ENCODE results near the gene PPP1R1C.

PPP1R1C gene

DNA sequence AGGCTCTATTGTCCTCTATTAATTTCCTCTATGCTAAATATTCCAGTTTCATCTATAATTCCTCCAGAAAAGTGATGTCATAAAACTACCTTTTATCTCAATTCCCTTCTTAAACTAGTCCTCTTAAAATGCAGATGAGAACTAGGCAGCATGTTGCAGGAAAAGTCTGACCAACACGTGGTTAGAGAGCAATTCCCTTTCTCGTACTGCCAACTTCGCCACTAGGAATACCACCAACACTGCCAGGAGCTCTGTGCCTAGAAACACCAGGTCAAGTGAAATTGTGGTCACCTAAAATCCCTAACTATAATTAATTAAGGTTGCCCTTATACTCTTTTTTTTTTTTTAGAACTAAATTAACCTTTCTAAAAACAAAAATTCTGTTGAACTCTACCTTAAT, 127.7 kb downstream of the PPP1R1C start:
- DNase-seq (ENCODE audit: low read depth): no peak

DNA sequence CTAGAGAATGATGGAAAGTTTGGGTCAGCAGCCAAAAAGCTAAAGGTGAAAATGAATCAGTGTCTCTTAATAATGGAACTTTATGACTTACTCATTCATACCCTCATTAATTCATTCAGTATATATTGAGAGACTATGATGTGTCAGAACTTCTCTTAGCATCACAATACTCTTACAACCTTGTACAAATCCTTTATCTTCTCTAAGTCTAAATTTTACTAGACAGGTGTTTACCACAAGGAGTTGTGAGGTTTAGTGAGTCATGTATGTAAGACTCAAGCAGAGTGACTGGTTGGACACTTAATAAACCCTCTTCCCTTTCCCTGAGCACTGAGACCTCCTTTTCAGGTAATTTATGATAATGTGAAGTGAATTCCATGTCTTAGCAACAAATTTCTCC, 129.6 kb downstream of the PPP1R1C start:
- DNase-seq (ENCODE audit: low read depth): no peak

- DNase-seq (ENCODE audit: low read depth): no peak
These were observed 131.1 kb downstream of the PPP1R1C start for GRCh38 chr2:182116774-182117173.

GRCh38 chr2:182117196-182117595, 131.5 kb downstream of the PPP1R1C start:
- no peak for DNase-seq (ENCODE audit: low read depth)

DNA sequence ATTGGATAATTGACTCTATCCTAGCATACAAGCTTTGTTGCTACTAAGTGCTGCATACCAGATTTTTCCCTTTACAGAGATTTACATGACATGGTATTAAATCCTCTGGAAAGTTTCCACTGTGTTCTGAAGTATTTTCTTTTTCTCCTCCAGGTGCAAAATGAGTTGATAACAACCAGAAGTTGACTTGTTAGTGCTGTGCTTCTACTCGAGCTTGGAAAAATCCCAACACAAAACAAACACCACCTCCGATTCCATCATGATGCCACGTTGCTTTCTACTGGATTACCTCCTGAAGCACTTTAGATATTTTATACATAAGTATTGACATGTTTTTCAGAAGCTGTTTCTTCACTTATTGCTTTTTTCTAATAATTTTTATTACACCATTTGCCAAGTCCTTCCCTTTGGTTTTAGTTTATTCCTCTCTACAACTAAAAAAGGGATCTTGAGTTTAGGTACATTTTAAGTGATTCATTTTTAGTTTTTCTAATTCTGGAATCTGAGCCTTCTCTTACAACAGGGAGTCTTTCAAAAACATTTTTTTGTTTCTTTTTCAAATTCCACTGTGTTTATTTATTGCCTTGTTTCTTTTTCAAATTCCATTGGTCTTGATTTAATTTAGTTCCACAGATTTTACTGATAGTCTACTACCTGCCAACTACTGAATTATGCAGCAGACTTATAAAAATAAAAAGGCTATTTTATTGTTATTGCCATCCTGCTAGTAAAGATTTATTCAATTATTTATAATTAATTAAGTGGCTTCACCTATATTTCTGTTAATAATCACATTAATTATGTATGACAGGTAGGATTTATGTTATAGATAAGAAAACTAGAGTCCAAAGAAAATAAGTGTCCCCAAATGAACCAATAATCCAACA, 143.4 kb downstream of the PPP1R1C start:
- no peak for DNase-seq (ENCODE audit: low read depth)

- no peak for DNase-seq (ENCODE audit: low read depth)
These were observed 147.0 kb downstream of the PPP1R1C start for GRCh38 chr2:182132605-182133004.

GRCh38 chr2:182133195-182133891, 147.7 kb downstream of the PPP1R1C start:
- DNase-seq (ENCODE audit: low read depth): no peak

- no peak for DNase-seq (ENCODE audit: low read depth)
These were observed 148.5 kb downstream of the PPP1R1C start for GRCh38 chr2:182134201-182134600.

GRCh38 chr2:182142062-182142461, 156.4 kb downstream of the PPP1R1C start:
- no peak for DNase-seq (ENCODE audit: low read depth)

- DNase-seq (ENCODE audit: low read depth): no peak
These were observed 158.6 kb downstream of the PPP1R1C start for GRCh38 chr2:182144041-182144775.

DNA sequence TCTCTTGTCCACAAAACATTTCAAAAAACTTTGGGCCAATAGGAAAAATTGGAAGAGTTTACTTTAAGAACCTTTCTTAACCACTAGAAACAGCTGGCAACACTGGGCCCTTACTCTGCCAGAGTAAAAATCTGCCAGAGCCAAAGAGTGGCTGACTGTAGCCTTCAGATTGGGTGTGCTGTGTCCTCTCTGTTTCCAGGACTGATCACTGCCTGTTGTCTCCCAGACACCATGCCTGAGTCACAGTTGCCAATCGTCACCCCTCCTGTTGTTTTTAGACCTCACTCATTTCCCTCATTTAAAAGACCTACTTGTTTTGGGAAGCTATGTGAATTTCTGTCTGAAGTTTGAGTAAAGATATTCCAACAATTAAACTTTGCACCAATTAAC, 159.1 kb downstream of the PPP1R1C start:
- no peak for DNase-seq (ENCODE audit: low read depth)

- DNase-seq (ENCODE audit: low read depth): no peak
These were observed 162.7 kb downstream of the PPP1R1C start for GRCh38 chr2:182148344-182148743.

- no peak for DNase-seq (ENCODE audit: low read depth)
These were observed 178.2 kb downstream of the PPP1R1C start for GRCh38 chr2:182163878-182164277.

DNA sequence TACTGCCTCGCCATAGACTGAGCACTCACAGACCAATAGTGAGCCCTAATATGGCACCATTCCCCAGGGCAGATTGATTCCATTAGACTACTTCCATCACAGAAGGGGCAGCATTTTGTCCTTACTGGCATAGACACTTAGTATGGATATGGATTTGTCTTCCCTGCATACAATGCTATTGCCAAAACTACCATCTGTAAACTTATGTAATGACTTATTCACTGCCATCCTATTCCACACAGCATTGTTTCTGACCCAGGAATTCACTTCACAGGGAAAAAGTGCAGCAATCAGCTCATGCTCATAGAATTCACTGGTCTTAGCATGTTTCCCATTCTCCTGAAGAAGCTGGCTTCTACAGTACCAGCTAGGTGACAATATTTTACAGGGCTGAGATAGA, 179.0 kb downstream of the PPP1R1C start:
- DNase-seq (ENCODE audit: low read depth): no peak

DNA sequence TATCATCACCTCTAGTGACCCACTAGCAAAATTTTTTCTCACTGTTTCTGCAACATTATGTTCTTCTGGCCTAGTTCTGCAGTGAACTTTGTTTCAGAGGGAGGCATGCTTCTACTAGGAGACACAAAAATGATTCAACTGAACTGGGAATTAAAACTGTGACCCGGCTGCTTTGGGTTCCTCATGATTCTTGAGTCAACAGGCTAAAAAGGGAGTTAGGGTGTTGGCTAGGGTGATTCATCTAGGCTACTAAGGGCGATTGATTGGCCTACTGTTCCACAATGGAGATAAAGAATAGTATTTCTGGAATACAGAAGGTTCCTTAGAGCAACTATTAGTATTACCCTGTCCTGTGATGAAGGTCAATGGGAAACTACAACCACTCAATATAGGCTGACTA, 179.5 kb downstream of the PPP1R1C start:
- no peak for DNase-seq (ENCODE audit: low read depth)

DNA sequence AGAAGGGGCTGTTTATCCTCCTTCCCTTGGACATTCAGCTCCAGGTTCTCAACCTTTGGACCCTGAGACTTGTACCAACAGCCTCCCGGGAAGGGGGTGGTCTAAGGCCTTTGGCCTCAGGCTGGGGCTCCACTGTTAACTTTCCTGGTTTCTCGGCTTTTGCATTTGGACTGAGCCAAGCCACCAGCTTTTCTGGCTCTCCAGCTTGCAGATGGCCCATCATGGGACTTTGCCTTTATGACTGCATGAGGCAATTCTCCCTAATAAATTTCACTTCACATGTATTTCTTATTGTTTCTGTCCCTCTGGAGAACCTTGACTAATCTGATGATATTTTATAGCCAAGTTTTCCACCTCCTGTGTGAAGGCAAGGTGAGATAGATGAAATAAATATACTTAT, 180.8 kb downstream of the PPP1R1C start:
- DNase-seq (ENCODE audit: low read depth): no peak

GRCh38 chr2:182166841-182167240, 181.2 kb downstream of the PPP1R1C start:
- no peak for DNase-seq (ENCODE audit: low read depth)
